ENCODE measurements around the gene TEPSIN. TPM values are rescaled to one million over a fixed set of nuclear protein-coding genes. Genes with fewer than 3 reads are reported as not detected.

TEPSIN gene
- total RNA-seq, 2 experiments from 2014 or later, result 28.2 to 32.2 TPM

DNA sequence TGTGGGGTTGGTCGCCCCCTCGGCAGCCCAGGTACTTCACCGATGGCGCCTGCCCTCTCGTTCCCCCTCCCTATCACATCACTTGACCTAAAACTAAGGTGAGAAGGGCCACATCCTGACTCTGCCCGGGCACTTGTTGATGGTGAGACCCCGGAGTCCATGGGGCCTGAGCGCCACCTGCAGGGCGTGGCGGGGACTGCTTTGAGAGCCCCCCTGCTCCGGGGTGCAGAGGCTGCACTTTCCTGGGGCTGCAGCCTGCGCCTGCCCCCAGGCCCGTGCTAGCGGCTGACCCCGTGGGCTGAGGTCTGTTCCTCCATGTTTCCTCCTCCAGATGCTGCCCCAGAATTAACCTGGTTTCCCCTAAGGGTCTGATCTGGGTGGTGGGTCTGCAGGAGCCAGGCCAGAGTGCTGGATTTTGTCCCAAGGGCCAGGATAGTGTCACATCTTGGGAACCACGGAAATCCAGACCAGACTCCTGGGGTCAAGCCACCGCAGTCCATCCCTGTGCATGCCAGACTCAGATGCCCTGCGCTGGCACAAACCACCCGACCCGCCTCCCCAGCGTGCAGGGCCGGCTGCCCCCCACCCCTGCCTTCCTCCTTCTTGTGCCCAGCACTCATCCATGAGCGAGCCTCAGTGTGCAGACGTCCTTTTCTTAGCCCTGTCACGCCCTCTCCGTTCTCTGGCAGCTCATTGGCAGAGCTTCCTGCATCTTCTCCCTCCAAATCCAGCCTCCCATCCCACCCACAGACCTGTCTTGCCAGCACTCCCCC lies 3.0 kb upstream of the TEPSIN start:
- ChIA-PET CTCF (interaction anchor here (5.5 kb wide), 1 partner anchor 99 kb away, joined by 30 read pairs; no protein-coding TSS in a partner anchor), POLR2A (interaction anchor here (5.0 kb wide), 1 partner anchor 16 kb away, joined by 26 read pairs; no protein-coding TSS in a partner anchor)
- DNase-seq (peak; percentile 86), ATAC-seq (peak; percentile 21)
- Mint-ChIP-seq H3K9me3 (no peaks in the 10 kb centered on the region), H3K4me1 (ENCODE audit: low read depth) (peaks cover 31% of the 10 kb centered on the region), H3K27ac (peak overlapping the region; percentile 25), H3K36me3 (ENCODE audit: low read depth) (peaks cover 24% of the 10 kb centered on the region), H3K27me3 (no peaks in the 10 kb centered on the region), H3K4me3 (peak overlapping the region; percentile 95)
- intact Hi-C loops (cut with micrococcal nuclease), result loop anchor here (5.0 kb wide), 1 partner anchor 100 kb away; no protein-coding TSS in a partner anchor
- TF ChIP-seq, protein P1, sequence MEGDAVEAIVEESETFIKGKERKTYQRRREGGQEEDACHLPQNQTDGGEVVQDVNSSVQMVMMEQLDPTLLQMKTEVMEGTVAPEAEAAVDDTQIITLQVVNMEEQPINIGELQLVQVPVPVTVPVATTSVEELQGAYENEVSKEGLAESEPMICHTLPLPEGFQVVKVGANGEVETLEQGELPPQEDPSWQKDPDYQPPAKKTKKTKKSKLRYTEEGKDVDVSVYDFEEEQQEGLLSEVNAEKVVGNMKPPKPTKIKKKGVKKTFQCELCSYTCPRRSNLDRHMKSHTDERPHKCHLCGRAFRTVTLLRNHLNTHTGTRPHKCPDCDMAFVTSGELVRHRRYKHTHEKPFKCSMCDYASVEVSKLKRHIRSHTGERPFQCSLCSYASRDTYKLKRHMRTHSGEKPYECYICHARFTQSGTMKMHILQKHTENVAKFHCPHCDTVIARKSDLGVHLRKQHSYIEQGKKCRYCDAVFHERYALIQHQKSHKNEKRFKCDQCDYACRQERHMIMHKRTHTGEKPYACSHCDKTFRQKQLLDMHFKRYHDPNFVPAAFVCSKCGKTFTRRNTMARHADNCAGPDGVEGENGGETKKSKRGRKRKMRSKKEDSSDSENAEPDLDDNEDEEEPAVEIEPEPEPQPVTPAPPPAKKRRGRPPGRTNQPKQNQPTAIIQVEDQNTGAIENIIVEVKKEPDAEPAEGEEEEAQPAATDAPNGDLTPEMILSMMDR (IDR thresholded peaks at IDR 0.05), result peak; percentile 92

DNA sequence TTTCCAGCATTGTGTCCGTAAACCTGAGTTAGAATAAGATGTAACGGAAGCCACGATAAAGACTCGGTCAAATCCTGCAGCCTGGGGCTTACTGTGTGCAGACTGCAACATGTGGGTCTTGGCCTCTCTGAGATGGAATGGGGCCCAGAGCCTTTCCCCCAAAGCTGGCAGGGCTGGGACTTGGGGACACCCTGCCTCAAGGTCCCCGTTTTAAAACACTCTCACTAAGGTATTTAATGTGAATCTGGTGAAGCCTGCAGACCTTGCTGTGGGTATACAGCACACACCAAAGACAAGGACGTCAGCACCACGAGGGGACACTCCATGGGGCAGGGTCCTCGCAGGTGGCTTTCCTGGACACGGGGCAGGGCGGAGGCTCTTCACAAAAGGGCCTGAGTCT lies 2.3 kb upstream of the TEPSIN start:
- Mint-ChIP-seq H3K27me3 (no peaks in the 10 kb centered on the region), H3K9me3 (no peaks in the 10 kb centered on the region), H3K4me3 (peak overlapping the region; percentile 95), H3K27ac (peak overlapping the region; percentile 69), H3K4me1 (ENCODE audit: low read depth) (peaks cover 31% of the 10 kb centered on the region), H3K36me3 (ENCODE audit: low read depth) (peaks cover 24% of the 10 kb centered on the region)
- ChIA-PET CTCF (interaction anchor here (5.5 kb wide), 1 partner anchor 98 kb away, joined by 30 read pairs; no protein-coding TSS in a partner anchor), POLR2A (interaction anchor here (1.4 to 5.0 kb wide), 2 partner anchors 15 to 270 kb away, joined by 5 to 26 read pairs; no protein-coding TSS in a partner anchor)
- intact Hi-C loops (cut with micrococcal nuclease), result loop anchor here (5.0 kb wide), 1 partner anchor 99 kb away; no protein-coding TSS in a partner anchor
- ATAC-seq (no peak), DNase-seq (no peak)
- TF ChIP-seq, protein P1 (IDR thresholded peaks at IDR 0.05), result no peak

DNA sequence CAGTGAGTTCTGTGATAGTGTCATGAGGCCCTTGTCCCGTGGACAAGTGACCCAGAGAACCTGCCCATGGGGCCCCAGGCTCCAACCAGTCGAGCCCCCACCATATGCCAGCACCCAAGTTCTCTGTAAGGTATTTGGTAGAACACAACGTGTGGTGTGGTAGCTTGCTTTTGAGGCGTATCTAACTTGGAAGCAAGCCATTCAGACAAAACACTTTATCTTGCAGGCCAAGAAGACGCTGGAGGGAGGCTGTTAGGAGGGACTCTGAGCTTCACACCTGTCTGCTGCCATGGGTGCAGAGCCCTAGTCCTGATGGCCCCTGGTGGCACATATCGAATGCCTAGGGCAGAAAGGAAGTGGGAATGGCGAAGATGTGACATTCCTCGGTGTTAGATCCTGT lies 1.9 kb upstream of the TEPSIN start:
- H3K9me3 Mint-ChIP-seq, result no peaks in the 10 kb centered on the region
- H3K27me3 Mint-ChIP-seq, result no peaks in the 10 kb centered on the region
- peak overlapping the region; percentile 95 for H3K4me3 Mint-ChIP-seq
- ATAC-seq, result no peak
- peak overlapping the region; percentile 69 for H3K27ac Mint-ChIP-seq
- TF ChIP-seq, protein P1 (IDR thresholded peaks at IDR 0.05), result no peak
- intact Hi-C loops (cut with micrococcal nuclease), result loop anchor here (5.0 kb wide), 1 partner anchor 98 kb away; no protein-coding TSS in a partner anchor
- ChIA-PET CTCF (interaction anchor here (1.2 to 5.5 kb wide), 3 partner anchors 98 to 243 kb away, joined by 4 to 30 read pairs (median 10); no protein-coding TSS in a partner anchor), POLR2A (interaction anchor here (0.6 to 5.0 kb wide), 4 partner anchors 15 to 270 kb away, joined by 3 to 26 read pairs (median 4); no protein-coding TSS in a partner anchor)
- peaks cover 24% of the 10 kb centered on the region for H3K36me3 Mint-ChIP-seq (ENCODE audit: low read depth)
- peaks cover 31% of the 10 kb centered on the region for H3K4me1 Mint-ChIP-seq (ENCODE audit: low read depth)
- DNase-seq, result no peak

DNA sequence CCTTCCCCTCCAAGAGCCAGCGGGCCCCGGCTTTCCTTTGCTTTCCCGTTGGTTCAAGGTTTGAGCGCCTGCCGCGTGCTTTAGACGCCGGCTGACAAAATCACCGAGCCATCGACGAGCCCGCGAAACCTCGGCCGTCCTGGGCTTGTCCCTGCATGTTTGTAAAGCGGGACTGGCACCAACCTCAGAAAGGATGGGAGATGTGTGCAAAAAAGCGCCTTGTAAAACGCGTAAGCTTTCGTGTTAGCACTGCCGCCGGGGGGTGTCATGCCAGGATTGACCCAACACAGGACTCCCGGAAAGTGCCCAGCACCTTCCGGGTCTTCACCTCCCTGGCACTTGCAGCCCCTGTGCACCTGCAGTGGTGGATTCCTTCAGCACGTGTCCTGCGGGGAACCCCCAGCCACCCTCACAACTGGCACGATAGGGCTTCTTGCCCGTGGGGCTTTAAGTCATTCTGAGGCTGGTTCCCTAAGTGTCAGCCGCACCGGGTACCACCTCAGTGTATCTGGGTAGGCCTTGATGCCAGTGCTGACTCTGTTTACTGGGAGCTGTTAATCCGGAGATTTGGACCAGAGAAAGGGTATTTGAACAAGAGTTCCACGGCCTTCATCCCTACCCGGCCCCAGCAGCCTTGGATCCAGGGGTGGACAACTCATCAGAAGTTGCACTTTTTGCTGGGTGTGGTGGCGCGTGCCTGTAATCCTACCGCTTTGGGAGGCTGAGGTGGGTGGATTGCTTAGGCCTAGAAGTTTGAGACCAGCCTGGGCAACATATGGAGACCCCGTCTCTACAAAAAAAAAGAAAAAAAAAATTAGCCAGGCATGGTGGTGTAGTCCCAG lies 1.1 kb upstream of the TEPSIN start:
- POLR2A ChIA-PET, result interaction anchor here (0.6 to 5.0 kb wide), 11 partner anchors 10 to 463 kb away, joined by 3 to 26 read pairs (median 3); partner anchors contain the start of genes CEP131 and MRPL12
- peak overlapping the region; percentile 95 for H3K4me3 Mint-ChIP-seq
- no peak for ATAC-seq
- peak overlapping the region; percentile 97 for H3K27ac Mint-ChIP-seq
- no peaks in the 10 kb centered on the region for H3K9me3 Mint-ChIP-seq
- TF ChIP-seq, protein P1 (IDR thresholded peaks at IDR 0.05), result no peak
- intact Hi-C loops (cut with micrococcal nuclease), result loop anchor here (5.0 kb wide), 1 partner anchor 98 kb away; no protein-coding TSS in a partner anchor
- no peaks in the 10 kb centered on the region for H3K27me3 Mint-ChIP-seq
- DNase-seq, result peak; percentile 74
- peaks cover 31% of the 10 kb centered on the region for H3K4me1 Mint-ChIP-seq (ENCODE audit: low read depth)
- CTCF ChIA-PET, result interaction anchor here (1.0 to 5.5 kb wide), 5 partner anchors 52 to 244 kb away, joined by 3 to 30 read pairs (median 4); no protein-coding TSS in a partner anchor
- H3K36me3 Mint-ChIP-seq (ENCODE audit: low read depth), result peaks cover 24% of the 10 kb centered on the region
